IPS DF 19.7 (cell line): ENCODE data around the gene ZNF182.
"Not testable (repeated sequence)": the region's sequence is repeated elsewhere in the genome, so short reads cannot be mapped to it uniquely, and the experiment has no call there.

Experiments
- DNase-seq: peaks from one replicate; pipeline ENCODE4 v3.0.0-alpha.2; 2013; ENCODE audit warnings: low read depth, low spot score

The ZNF182 gene

GRCh38 chrX:48002319-48002718 is 1.5 kb downstream of the ZNF182 start:
- no peak for DNase-seq

- DNase-seq = no peak
Measured at GRCh38 chrX:48001260-48001659, 2.5 kb downstream of the ZNF182 start.

- no peak for DNase-seq
Measured at GRCh38 chrX:47992669-47993068, 11.1 kb downstream of the ZNF182 start.

- DNase-seq = no peak
Measured at GRCh38 chrX:47992095-47992380, 11.8 kb downstream of the ZNF182 start.

- no peak for DNase-seq
Measured at GRCh38 chrX:47991263-47992094, 12.3 kb downstream of the ZNF182 start.

- DNase-seq = no peak
Measured at GRCh38 chrX:47976254-47977151, 27.3 kb downstream of the ZNF182 start.

GRCh38 chrX:47973235-47973634 is 30.6 kb downstream of the ZNF182 start:
- no peak for DNase-seq

GRCh38 chrX:47965526-47965925 is 38.3 kb downstream of the ZNF182 start:
- DNase-seq = not testable (repeated sequence)

- DNase-seq = peak; percentile 47
Measured at GRCh38 chrX:47961830-47962229, 42.0 kb downstream of the ZNF182 start.

- no peak for DNase-seq
Measured at GRCh38 chrX:47960406-47960805, 43.4 kb downstream of the ZNF182 start.

- peak; percentile 12 for DNase-seq
Measured at GRCh38 chrX:47958761-47959342, 44.9 kb downstream of the ZNF182 start.

GRCh38 chrX:47958206-47958605 is 45.6 kb downstream of the ZNF182 start:
- not testable (repeated sequence) for DNase-seq

GRCh38 chrX:47956016-47956415 is 47.8 kb downstream of the ZNF182 start:
- no peak for DNase-seq

- DNase-seq = not testable (repeated sequence)
Measured at GRCh38 chrX:47955295-47955694, 48.5 kb downstream of the ZNF182 start.

GRCh38 chrX:47941423-47941822 is 62.4 kb downstream of the ZNF182 start:
- DNase-seq = no peak

GRCh38 chrX:47940448-47940847 is 63.3 kb downstream of the ZNF182 start:
- no peak for DNase-seq

- no peak for DNase-seq
Measured at GRCh38 chrX:47936940-47937317, 66.9 kb downstream of the ZNF182 start.

GRCh38 chrX:47936224-47936939 is 67.4 kb downstream of the ZNF182 start:
- peak; percentile 12 for DNase-seq

- DNase-seq = no peak
Measured at GRCh38 chrX:47933946-47934345, 69.8 kb downstream of the ZNF182 start.

GRCh38 chrX:47931970-47932369 is 71.8 kb downstream of the ZNF182 start:
- not testable (repeated sequence) for DNase-seq

GRCh38 chrX:47927212-47927611 is 76.6 kb downstream of the ZNF182 start:
- DNase-seq = no peak
